IPS DF 4.7 (cell line): Measurements from ENCODE around the gene COQ5.
"Not testable (repeated sequence)": the region's sequence is repeated elsewhere in the genome, so short reads cannot be mapped to it uniquely, and the experiment has no call there.

Experiments used
- DNase-seq: peaks from one replicate; pipeline ENCODE4 v3.0.0-alpha.2; 2013; ENCODE audit warnings: low spot score; ENCODE audit errors: extremely low read depth

Gene COQ5

GRCh38 chr12:120528861-120529525, at the start of gene COQ5:
Gene COQ5 (minus strand): TSS chr12:120529158. CDS start chr12:120529141, 17 bp downstream.
- peak; percentile 75 for DNase-seq

GRCh38 chr12:120574106-120574505, 45.1 kb upstream of the COQ5 start:
- no peak for DNase-seq

GRCh38 chr12:120573560-120573959, 44.6 kb upstream of the COQ5 start:
- DNase-seq, result no peak

- no peak for DNase-seq
These were observed 42.3 kb upstream of the COQ5 start for GRCh38 chr12:120571299-120571698.

GRCh38 chr12:120563495-120563894, 34.5 kb upstream of the COQ5 start:
- no peak for DNase-seq

- no peak for DNase-seq
These were observed 33.9 kb upstream of the COQ5 start for GRCh38 chr12:120562906-120563305.

GRCh38 chr12:120557589-120557988, 28.6 kb upstream of the COQ5 start:
- DNase-seq, result no peak

- no peak for DNase-seq
These were observed 25.7 kb upstream of the COQ5 start for GRCh38 chr12:120554678-120555077.

- DNase-seq, result no peak
These were observed 17.1 kb upstream of the COQ5 start for GRCh38 chr12:120546050-120546386.

- no peak for DNase-seq
These were observed 15.7 kb upstream of the COQ5 start for GRCh38 chr12:120544691-120545090.

- no peak for DNase-seq
These were observed 13.2 kb upstream of the COQ5 start for GRCh38 chr12:120542166-120542565.

- no peak for DNase-seq
These were observed 11.5 kb upstream of the COQ5 start for GRCh38 chr12:120540445-120540844.

GRCh38 chr12:120539303-120539702, 10.3 kb upstream of the COQ5 start:
- no peak for DNase-seq

- DNase-seq, result no peak
These were observed 9.6 kb upstream of the COQ5 start for GRCh38 chr12:120538281-120539156.

- DNase-seq, result no peak
These were observed 8.9 kb upstream of the COQ5 start for GRCh38 chr12:120537856-120538220.

- no peak for DNase-seq
These were observed 7.3 kb upstream of the COQ5 start for GRCh38 chr12:120536064-120536791.

- no peak for DNase-seq
These were observed 6.0 kb upstream of the COQ5 start for GRCh38 chr12:120534703-120535655.

GRCh38 chr12:120534203-120534702, 5.3 kb upstream of the COQ5 start, which contains the start of gene RNF10:
Gene RNF10 (plus strand): TSS chr12:120534356. CDS start chr12:120534812, 456 bp downstream.
- peak; percentile 90 for DNase-seq

GRCh38 chr12:120532701-120533238, 3.8 kb upstream of the COQ5 start:
- DNase-seq, result no peak

- not testable (repeated sequence) for DNase-seq
These were observed 1.4 kb upstream of the COQ5 start for GRCh38 chr12:120530418-120530761.
